Uterus (tissue), 2 donors: ENCODE results near the gene CD69.
"Not testable (repeated sequence)": the region's sequence is repeated elsewhere in the genome, so short reads cannot be mapped to it uniquely, and the experiment has no call there.

Source experiments
- POLR2A ChIP-seq, 2 donors: fragments of 450-650 bp; IDR thresholded peaks; one replicate each; pipeline ENCODE4 v1.6.1; 2016; ENCODE audit warnings: antibody characterized with exemption in 2 of 2, mild to moderate bottlenecking in 1 of 2, moderate library complexity in 1 of 2
- TF ChIP-seq, protein P1 (sequence below), 4 experiments: fragments of 200-600 bp in 2 of 4; fragments of 450-650 bp in 2 of 4; sonication (generic) in 2 of 4; IDR thresholded peaks; one replicate each; pipeline ENCODE4 v1.5.1; 2016 to 2019; ENCODE audit warnings: antibody characterized with exemption in 4 of 4, mild to moderate bottlenecking in 2 of 4, moderate library complexity in 1 of 4

DNA sequence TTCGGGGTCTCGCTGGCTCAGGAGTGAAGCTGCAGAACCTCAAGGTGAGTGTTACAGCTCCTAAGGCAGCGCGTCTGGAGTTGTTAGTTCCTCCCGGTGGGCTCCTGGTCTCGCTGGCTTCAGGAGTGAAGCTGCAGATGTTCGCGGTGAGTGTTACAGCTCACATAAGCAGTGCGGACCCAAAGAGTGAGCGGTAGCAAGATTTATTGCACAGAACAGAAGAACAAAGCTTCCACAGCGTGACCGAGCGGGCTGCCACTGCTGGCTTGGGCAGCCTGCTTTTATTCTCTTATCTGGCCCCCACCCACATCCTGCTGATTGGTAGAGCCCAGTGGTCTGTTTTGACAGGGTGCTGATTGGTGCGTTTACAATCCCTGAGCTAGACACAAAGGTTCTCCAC is 21.8 kb downstream of the CD69 start:
- not testable (repeated sequence) for TF ChIP-seq POLR2A (IDR thresholded peaks at IDR 0.05)
- TF ChIP-seq, protein P1, sequence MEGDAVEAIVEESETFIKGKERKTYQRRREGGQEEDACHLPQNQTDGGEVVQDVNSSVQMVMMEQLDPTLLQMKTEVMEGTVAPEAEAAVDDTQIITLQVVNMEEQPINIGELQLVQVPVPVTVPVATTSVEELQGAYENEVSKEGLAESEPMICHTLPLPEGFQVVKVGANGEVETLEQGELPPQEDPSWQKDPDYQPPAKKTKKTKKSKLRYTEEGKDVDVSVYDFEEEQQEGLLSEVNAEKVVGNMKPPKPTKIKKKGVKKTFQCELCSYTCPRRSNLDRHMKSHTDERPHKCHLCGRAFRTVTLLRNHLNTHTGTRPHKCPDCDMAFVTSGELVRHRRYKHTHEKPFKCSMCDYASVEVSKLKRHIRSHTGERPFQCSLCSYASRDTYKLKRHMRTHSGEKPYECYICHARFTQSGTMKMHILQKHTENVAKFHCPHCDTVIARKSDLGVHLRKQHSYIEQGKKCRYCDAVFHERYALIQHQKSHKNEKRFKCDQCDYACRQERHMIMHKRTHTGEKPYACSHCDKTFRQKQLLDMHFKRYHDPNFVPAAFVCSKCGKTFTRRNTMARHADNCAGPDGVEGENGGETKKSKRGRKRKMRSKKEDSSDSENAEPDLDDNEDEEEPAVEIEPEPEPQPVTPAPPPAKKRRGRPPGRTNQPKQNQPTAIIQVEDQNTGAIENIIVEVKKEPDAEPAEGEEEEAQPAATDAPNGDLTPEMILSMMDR (IDR thresholded peaks at IDR 0.05): not testable (repeated sequence)
